ENCODE results near the gene TMC8. TPM values are rescaled to one million over a fixed set of nuclear protein-coding genes. Genes with fewer than 3 reads are reported as not detected.

Gene TMC8, protein sequence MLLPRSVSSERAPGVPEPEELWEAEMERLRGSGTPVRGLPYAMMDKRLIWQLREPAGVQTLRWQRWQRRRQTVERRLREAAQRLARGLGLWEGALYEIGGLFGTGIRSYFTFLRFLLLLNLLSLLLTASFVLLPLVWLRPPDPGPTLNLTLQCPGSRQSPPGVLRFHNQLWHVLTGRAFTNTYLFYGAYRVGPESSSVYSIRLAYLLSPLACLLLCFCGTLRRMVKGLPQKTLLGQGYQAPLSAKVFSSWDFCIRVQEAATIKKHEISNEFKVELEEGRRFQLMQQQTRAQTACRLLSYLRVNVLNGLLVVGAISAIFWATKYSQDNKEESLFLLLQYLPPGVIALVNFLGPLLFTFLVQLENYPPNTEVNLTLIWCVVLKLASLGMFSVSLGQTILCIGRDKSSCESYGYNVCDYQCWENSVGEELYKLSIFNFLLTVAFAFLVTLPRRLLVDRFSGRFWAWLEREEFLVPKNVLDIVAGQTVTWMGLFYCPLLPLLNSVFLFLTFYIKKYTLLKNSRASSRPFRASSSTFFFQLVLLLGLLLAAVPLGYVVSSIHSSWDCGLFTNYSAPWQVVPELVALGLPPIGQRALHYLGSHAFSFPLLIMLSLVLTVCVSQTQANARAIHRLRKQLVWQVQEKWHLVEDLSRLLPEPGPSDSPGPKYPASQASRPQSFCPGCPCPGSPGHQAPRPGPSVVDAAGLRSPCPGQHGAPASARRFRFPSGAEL
- 100 to 1,000 TPM; 421 to 447 TPM for total RNA-seq

GRCh38 chr17:78130437-78131101, at the start of gene TMC8:
TSS of gene TMC8 (plus strand) at chr17:78130771. CDS start at chr17:78131589, 818 bp downstream.

DNA sequence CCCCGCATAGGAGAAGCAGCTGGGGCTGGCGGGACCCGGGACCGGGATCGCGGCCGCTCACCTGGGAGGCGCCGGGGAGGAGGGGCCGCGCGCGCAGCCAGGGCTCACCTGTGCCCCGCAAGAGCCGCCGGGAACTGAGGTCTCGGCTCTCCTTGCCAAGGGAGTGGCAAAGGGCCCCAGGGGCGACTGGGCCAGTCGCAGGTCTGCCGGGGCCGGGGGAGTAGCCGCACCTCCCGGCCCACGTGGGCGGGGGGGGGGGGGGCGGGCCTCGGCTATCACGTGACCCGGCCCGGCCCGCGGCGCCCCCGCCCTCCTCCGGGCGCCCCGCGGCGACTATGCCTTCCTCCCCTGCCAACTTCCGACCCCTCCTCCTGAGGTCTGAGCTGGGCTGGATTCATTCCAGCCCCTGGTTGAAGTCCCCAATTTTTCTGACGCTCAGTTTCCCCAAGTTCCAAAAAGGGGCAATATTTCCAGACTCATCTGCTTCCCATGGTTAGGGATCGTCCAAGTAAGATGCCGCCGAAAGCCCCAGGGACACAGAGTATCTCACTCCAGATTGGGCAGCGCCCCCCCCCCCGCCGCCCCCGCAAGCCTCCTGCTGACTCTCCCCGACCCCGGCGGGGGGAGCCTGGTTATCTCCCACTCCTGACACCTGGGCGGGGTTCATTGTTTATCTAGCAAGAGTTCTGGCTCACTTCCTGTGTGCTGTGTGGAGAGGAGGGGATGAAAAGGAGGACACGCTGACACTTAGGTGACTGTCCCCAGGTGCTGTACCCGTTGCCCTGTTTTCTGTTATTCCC, 1.8 kb upstream of the TMC8 start, which contains the start of gene TMC6:
Gene TMC6, minus strand, starts transcription at position 205 of the 800 bp plus-strand sequence. CDS start 1,923 bp downstream, outside the sequence.

DNA sequence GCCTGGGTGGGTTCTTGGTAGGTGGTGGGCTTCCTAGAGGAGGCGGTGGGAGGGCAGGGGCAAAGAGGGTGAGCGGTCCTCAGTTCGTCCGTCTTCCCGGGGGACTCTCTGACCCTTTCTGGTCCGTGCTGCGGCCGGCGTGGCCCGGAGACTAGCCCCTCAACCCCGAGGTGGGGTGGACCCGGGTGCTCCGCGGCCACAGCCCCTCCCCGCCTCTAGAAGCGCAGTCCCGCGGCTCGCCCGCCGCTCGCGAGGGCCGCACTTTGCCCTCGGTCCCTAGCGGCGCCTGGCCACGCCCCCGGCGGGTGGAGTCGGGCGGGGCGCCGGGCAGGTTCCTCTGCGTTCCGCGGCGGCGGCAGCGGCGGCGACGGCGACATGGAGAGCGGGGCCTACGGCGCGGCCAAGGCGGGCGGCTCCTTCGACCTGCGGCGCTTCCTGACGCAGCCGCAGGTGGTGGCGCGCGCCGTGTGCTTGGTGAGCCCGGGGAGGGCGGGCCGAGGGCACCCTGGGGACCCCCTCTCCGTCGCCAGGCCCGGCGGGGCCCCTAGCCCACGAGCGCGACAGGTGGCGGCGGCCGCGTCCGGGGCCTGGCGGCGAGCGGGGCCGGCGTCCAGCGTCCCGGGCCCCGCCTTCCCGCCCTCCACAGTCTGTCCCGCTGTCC, 37.8 kb downstream of the TMC8 start, which contains the start of gene SYNGR2:
Gene SYNGR2, plus strand, starts transcription at position 340 of the 661 bp plus-strand sequence. Its CDS starts 36 bp downstream, at position 376.

DNA sequence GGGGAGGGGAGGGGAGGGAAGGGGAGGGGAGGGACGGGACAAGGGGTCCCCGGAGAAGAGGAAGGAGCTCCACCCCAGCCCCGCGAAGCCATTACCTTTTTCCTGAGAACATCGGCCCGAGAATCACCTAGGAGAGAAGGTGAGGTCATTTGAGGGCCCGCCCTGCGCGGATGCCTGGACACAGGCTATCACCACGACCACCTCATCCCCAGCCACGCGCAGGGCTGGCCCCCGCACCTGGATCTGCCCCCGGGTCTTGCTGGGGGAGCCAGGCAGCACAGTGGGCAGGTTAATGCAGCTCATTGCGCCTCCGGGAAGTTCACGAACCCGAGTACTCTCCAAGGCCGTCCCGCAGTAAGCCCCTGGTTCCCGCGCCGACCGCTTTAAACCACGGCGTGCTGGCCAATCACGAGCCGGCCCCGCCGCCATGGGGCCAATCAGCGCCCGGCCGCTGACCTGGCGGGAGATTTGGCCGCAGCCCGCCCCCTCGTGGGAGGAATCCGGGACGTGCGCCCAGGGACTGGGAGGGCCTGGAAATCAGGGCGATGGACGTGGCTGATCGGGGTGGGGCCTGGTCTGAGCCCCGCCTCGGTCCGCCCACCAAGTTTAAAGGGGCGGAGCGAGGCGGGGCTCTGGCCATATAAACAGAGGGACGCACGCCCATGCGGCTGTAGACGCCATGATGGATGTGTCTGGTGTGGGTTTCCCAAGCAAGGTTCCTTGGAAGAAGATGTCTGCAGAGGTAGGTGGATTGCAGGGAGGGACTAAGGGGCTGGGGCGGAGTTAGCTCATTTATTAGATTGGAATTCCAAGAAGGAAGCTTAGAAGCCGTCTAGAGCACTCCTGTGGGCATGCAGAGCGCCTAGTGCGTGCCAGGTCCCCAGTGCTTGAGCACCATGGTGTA, 56.4 kb downstream of the TMC8 start, which contains the start of the genes AFMID and TK1:
Gene AFMID, plus strand, starts transcription at position 671 of the 904 bp plus-strand sequence. Its CDS starts 9 bp downstream, at position 680.
Gene TK1, minus strand, starts transcription at position 361 of the 904 bp plus-strand sequence. Its CDS starts 58 bp downstream, at position 303.

Other genes starting within 250 kb of the TMC8 start
- 10 to 100 TPM; 34.4 to 42.1 TPM for gene TNRC6C, start 172.1 kb upstream of the TMC8 start, total RNA-seq
- 100 to 1,000 TPM; 483 to 511 TPM for gene TMC6, start 2.0 kb upstream of the TMC8 start, total RNA-seq
- not detected for gene C17orf99, start 15.6 kb downstream of the TMC8 start, total RNA-seq
- 10 to 100 TPM; 61.5 to 61.8 TPM for gene SYNGR2, start 37.8 kb downstream of the TMC8 start, total RNA-seq
- 10 to 100 TPM; 83.4 to 86.8 TPM for gene TK1, start 56.3 kb downstream of the TMC8 start, total RNA-seq
- 10 to 100 TPM; 13.8 to 14.4 TPM for gene AFMID, start 56.6 kb downstream of the TMC8 start, total RNA-seq
- 10 to 100 TPM; 68.2 to 70.0 TPM for gene BIRC5, start 83.5 kb downstream of the TMC8 start, total RNA-seq
- gene TMEM235, start 100.9 kb downstream of the TMC8 start, total RNA-seq = not detected
- 10 to 100 TPM; 35.3 to 35.7 TPM for gene SOCS3, start 229.3 kb downstream of the TMC8 start, total RNA-seq
- 10 to 100 TPM; 68.5 to 69.4 TPM for gene PGS1, start 247.9 kb downstream of the TMC8 start, total RNA-seq

Measured in activated naive CD4-positive, alpha-beta T cell treated with anti-CD3 and anti-CD28 coated beads, Interleukin-2, amount 10 ng/mL, durations not matched to agents 5 hours and 36 hours (primary cell).